Fibroblast of lung (primary cell): ENCODE results near the gene ZC3H13. TPM values are rescaled to one million over a fixed set of nuclear protein-coding genes. Genes with fewer than 3 reads are reported as not detected.

ENCODE experiments used
- DNase-seq, 2 donors: peaks; one replicate each; pipeline versions ENCODE4 v3.0.0 to v3.0.0-alpha.2; 2010; ENCODE audit warnings: low read depth in 2 of 2
- H2AFZ ChIP-seq: 2 replicates; pipeline ENCODE4 v1.5.1; 2012; ENCODE audit warnings: low read length, control low read depth, inconsistent platforms
- H3K27ac ChIP-seq: 2 replicates; pipeline ENCODE4 v1.5.1; 2011; ENCODE audit warnings: low read length, control low read depth; ENCODE audit not compliant: insufficient read depth
- H3K27me3 ChIP-seq: 2 replicates; pipeline ENCODE4 v1.5.1; 2011; ENCODE audit warnings: mild to moderate bottlenecking, low read length; ENCODE audit not compliant: control insufficient read depth, insufficient read depth
- H3K36me3 ChIP-seq: 2 replicates; pipeline ENCODE4 v1.5.1; 2011; ENCODE audit warnings: low read length; ENCODE audit not compliant: control insufficient read depth, insufficient read depth
- H3K4me1 ChIP-seq: 2 replicates; pipeline ENCODE4 v1.5.1; 2011; ENCODE audit warnings: low read length; ENCODE audit not compliant: control insufficient read depth, insufficient read depth; ENCODE audit errors: extremely low read depth
- H3K4me2 ChIP-seq: 2 replicates; pipeline ENCODE4 v1.5.1; 2011; ENCODE audit warnings: low read length, control low read depth; ENCODE audit not compliant: insufficient read depth; ENCODE audit errors: extremely low read depth
- H3K4me3 ChIP-seq, 4 experiments: fragments of 200-600 bp in 1 of 4; sonication (generic) in 1 of 4; replicated peaks in 1 of 4; 2 replicates each; pipeline ENCODE4 v1.5.1; 2011 to 2016; ENCODE audit warnings: low read length in 4 of 4, low read depth in 3 of 4, mild to moderate bottlenecking in 3 of 4, control low read depth in 2 of 4, inconsistent platforms in 1 of 4, mixed read lengths in 1 of 4; ENCODE audit not compliant: insufficient read depth in 1 of 4; ENCODE audit errors: control extremely low read depth in 1 of 4
- H3K79me2 ChIP-seq: 2 replicates; pipeline ENCODE4 v1.5.1; 2012; ENCODE audit warnings: mild to moderate bottlenecking, low read length, inconsistent platforms; ENCODE audit not compliant: control insufficient read depth, insufficient read depth
- H3K9ac ChIP-seq: 2 replicates; pipeline ENCODE4 v1.5.1; 2011; ENCODE audit warnings: mild to moderate bottlenecking, low read length, control low read depth; ENCODE audit not compliant: insufficient read depth
- H3K9me3 ChIP-seq: 2 replicates; pipeline ENCODE4 v1.5.1; 2012; ENCODE audit warnings: low read depth, low read length; ENCODE audit not compliant: control insufficient read depth, insufficient read depth
- H4K20me1 ChIP-seq: 2 replicates; pipeline ENCODE4 v1.5.1; 2011; ENCODE audit warnings: low read length; ENCODE audit not compliant: control insufficient read depth, insufficient read depth; ENCODE audit errors: extremely low read depth
- CTCF ChIP-seq, 2 donors: IDR thresholded peaks in 1 of 2; conservative IDR thresholded peaks in 1 of 2; 1 replicate in 1 of 2; 2 replicates in 1 of 2; pipeline ENCODE4 v1.5.1; 2011 to 2012; ENCODE audit warnings: low read length in 2 of 2, control low read depth in 1 of 2, inconsistent platforms in 1 of 2, low read depth in 1 of 2, mild to moderate bottlenecking in 1 of 2
- EZH2 ChIP-seq: IDR thresholded peaks from 2 replicates; pipeline ENCODE4 v1.5.1; 2012; ENCODE audit warnings: low read length, control low read depth, mild to moderate bottlenecking; ENCODE audit errors: missing control alignments
- polyA plus RNA-seq, 2 donors: library from polyadenylated mRNA; depleted of rRNA in 1 of 2; stranded (reverse) in 1 of 2; unstranded in 1 of 2; fragments of >200 nt; gene quantifications; 2 replicates each; pipeline ENCODE4 v1.2.1, GENCODE V29; 2011 to 2012; ENCODE audit warnings: missing spikeins in 1 of 2
- total RNA-seq: library from RNA; depleted of rRNA; stranded (reverse); fragments of >200 nt; gene quantifications from 2 replicates; pipeline ENCODE4 v1.2.1, GENCODE V29; 2014

The ZC3H13 gene
- total and polyA plus RNA-seq, 2 donors (not counting 1 experiment from before 2014, with no cell fraction given) = 4.5 to 21.8 TPM

GRCh38 chr13:46075811-46076210 is 23.3 kb upstream of the ZC3H13 start:
- Histone ChIP-seq H3K9me3 (no peaks in the 10 kb centered on the region), H3K79me2 (no peaks in the 10 kb centered on the region), H3K4me2 (no peak overlapping the region), H3K4me3 (no peak overlapping the region), H3K9ac (no peak overlapping the region), H2AFZ (no peak overlapping the region), H3K27me3 (no peaks in the 10 kb centered on the region), H4K20me1 (no peaks in the 10 kb centered on the region), H3K4me1 (no peaks in the 10 kb centered on the region), H3K27ac (no peak overlapping the region), H3K36me3 (no peaks in the 10 kb centered on the region)
- no peak for TF ChIP-seq EZH2
- no peak for TF ChIP-seq CTCF (conservative IDR thresholded peaks at IDR 0.05 in 1 of 2, IDR thresholded peaks at IDR 0.05 in 1 of 2; ENCODE audit: low read depth in 1 of 2, low read length in 2 of 2)
- no peak for DNase-seq

- no peak overlapping the region for H2AFZ ChIP-seq
- no peaks in the 10 kb centered on the region for H3K36me3 ChIP-seq
- no peaks in the 10 kb centered on the region for H4K20me1 ChIP-seq
- H3K9ac ChIP-seq = no peak overlapping the region
- H3K4me1 ChIP-seq = no peaks in the 10 kb centered on the region
- H3K27me3 ChIP-seq = no peaks in the 10 kb centered on the region
- H3K4me2 ChIP-seq = no peak overlapping the region
- H3K9me3 ChIP-seq = no peaks in the 10 kb centered on the region
- no peak overlapping the region for H3K27ac ChIP-seq
- no peak for TF ChIP-seq CTCF (conservative IDR thresholded peaks at IDR 0.05 in 1 of 2, IDR thresholded peaks at IDR 0.05 in 1 of 2; ENCODE audit: low read depth in 1 of 2, low read length in 2 of 2)
- TF ChIP-seq EZH2 = no peak
- no peaks in the 10 kb centered on the region for H3K79me2 ChIP-seq
- no peak overlapping the region for H3K4me3 ChIP-seq
- no peak for DNase-seq
Measured at GRCh38 chr13:46071590-46072249, 19.2 kb upstream of the ZC3H13 start.

GRCh38 chr13:46063292-46063691 is 10.7 kb upstream of the ZC3H13 start:
- H3K9ac ChIP-seq = no peak overlapping the region
- no peaks in the 10 kb centered on the region for H3K4me1 ChIP-seq
- no peak overlapping the region for H3K27ac ChIP-seq
- H3K27me3 ChIP-seq = no peaks in the 10 kb centered on the region
- H3K4me3 ChIP-seq = no peak overlapping the region
- H3K79me2 ChIP-seq = no peaks in the 10 kb centered on the region
- no peak for DNase-seq
- no peak overlapping the region for H2AFZ ChIP-seq
- H4K20me1 ChIP-seq = no peaks in the 10 kb centered on the region
- no peaks in the 10 kb centered on the region for H3K36me3 ChIP-seq
- TF ChIP-seq CTCF (conservative IDR thresholded peaks at IDR 0.05 in 1 of 2, IDR thresholded peaks at IDR 0.05 in 1 of 2; ENCODE audit: low read depth in 1 of 2, low read length in 2 of 2) = no peak
- TF ChIP-seq EZH2 = no peak
- no peaks in the 10 kb centered on the region for H3K9me3 ChIP-seq
- H3K4me2 ChIP-seq = no peak overlapping the region
